GM19193 (cell line): ENCODE results near the gene UBAP1.

Source experiments
- POLR2A ChIP-seq: IDR thresholded peaks from 4 replicates; pipeline ENCODE4 v1.6.1; 2011; ENCODE audit not compliant: insufficient read depth, insufficient read length; ENCODE audit errors: extremely low read depth

UBAP1 gene

DNA sequence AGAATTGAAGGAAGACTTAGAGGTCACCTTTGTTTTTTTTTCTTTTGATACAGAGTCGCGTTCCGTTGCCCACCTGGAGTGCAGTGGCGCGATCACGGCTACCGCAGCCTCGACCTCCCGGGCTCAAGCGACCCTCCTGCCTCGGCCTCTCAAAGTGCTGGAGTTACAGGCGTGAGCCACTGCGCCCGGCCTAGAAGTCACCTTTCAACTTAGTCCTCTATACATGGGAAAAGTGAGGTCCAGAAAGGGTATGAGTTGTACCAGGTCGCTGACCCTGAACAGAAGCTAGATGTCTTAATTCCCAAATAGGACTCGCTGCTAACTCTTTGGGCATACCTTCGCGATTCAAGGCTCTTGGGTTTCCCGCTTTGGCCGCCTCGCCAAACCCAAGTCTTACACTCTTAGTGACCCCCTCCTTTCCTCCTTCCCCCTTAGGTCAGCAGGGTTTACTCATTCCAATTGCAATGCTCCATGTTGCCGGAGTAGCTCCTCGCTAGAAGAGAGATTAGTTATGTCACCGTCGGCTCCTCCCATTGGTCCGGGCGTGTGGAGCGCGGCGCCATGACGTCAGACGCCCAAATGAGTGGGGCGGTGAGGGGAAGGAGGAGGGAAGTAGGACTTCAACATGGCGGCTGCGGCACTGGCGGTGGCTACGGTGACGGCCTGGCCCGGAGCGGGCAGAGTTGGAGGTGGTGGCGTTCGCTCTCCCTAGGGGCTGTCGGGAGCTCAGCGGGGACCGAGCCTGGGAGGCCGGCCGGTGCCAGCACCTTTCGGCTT, at the start of gene UBAP1:
UBAP1 (plus strand) TSS at position 608 of the 777 bp plus-strand sequence. CDS start 41,872 bp downstream, outside the sequence.
- TF ChIP-seq POLR2A, result peak; percentile 87

- TF ChIP-seq POLR2A, result no peak
These were observed 47.3 kb upstream of the UBAP1 start for GRCh38 chr9:34131571-34131970.

DNA sequence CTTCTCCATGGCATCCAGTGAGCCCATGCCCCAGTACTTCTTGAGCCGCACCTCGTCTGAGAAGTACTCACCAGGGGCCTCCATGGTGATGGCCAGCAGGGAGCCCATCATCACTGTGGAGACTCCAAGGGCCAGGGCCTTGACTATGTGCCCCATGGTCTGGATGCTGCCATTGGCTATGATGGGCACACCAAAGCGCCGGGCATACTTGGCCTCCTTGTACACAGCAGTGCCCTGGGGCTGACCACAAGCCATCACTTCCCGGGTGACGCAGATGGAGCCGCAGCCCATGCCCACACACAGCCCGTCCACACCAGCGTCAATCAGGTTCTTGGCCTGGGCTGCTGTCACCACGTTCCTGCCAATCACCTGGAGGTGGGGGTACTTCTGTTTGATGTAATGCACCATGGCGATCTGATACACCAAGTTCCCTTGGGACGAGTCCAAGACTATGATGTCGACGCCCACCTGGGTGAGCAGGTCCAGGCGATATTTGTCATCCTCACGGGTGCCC, 45.4 kb upstream of the UBAP1 start:
- no peak for TF ChIP-seq POLR2A

DNA sequence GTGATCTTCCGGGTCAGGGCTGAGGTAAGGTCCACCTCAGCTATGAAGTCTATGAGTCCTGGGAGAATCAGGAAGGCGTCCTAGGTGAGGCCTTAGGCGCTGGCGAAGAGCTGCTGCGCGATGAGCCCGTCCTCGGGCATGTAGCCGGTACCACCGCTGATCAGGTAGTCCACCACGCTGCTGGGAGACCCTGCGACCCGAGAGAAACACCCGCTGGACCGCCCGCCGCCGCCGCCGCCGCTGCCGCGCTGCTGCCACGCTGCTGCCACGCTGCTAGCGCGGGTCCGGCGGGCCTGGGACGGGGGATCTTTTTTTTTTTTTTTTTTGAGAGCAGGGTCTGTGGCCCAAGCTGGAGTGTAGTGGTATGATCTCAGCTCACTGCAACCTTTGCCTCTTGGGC, 44.3 kb upstream of the UBAP1 start:
- no peak for TF ChIP-seq POLR2A

GRCh38 chr9:34139477-34140146, 39.2 kb upstream of the UBAP1 start:
- TF ChIP-seq POLR2A, result no peak

GRCh38 chr9:34140853-34141252, 38.0 kb upstream of the UBAP1 start:
- no peak for TF ChIP-seq POLR2A

- TF ChIP-seq POLR2A, result no peak
These were observed 35.7 kb upstream of the UBAP1 start for GRCh38 chr9:34143116-34143515.

DNA sequence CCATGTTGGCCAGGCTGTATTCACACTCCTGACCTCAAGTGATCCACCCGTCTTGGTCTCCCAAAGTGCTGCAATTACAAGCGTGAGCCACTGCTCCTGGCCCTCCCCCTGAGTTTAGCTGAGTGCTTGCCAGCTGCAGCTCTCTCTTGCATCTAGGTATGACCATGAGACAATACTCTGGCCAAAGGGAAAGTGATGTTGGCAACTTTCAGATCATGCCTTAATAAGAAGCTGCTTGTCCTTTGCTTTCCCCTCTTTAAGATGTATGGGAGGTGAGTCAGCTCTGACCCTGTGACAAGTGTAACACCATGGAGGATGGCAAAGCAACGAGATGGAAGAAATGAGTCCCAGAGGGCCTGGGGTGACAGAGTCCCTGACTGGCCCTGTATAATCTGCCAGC, 33.7 kb upstream of the UBAP1 start:
- no peak for TF ChIP-seq POLR2A

DNA sequence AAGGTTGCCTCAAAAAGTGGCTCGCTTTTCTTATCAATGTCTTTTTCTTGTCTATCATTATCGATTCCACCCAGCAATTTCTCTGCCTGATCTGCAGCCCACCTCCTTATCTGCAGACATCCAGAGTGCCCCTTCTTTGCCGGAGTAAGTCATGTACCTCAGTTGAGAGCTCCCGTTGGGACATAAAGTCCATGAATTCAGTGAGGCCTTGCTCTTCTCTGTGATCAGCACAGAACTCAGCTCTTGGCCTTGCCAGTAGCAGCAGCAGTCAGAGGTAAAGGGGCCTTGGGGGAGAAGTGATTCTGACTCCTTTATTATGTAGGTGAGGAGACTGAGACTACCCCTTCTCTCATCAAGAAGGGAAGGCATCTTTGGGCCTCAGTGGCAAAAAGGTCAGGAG, 27.4 kb upstream of the UBAP1 start:
- no peak for TF ChIP-seq POLR2A

- no peak for TF ChIP-seq POLR2A
These were observed 24.8 kb upstream of the UBAP1 start for GRCh38 chr9:34154057-34154456.

DNA sequence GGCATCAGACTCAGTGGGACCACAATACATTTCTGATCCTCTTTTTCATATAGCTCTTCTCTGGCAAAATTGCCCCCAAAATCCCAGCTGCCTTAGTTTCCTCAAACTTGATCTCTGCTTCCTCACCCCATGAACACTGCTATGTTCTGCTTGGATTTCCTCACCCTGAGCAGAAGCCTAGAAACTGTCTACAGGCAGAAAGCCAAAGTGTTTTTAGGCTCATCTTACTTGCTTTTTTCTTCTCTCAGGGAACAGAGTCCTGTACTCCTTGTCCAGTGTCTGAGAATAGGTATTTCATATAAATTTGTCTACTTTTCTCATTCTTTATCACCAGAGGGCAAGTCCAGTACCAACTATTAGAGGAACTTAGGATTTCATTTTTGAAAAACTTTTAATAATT, 21.5 kb upstream of the UBAP1 start:
- TF ChIP-seq POLR2A, result no peak

GRCh38 chr9:34157898-34158297, 20.9 kb upstream of the UBAP1 start:
- no peak for TF ChIP-seq POLR2A

- no peak for TF ChIP-seq POLR2A
These were observed 20.4 kb upstream of the UBAP1 start for GRCh38 chr9:34158362-34158869.

- TF ChIP-seq POLR2A, result no peak
These were observed 15.4 kb upstream of the UBAP1 start for GRCh38 chr9:34163434-34163833.

- TF ChIP-seq POLR2A, result no peak
These were observed 9.7 kb upstream of the UBAP1 start for GRCh38 chr9:34169125-34169524.

- no peak for TF ChIP-seq POLR2A
These were observed 8.4 kb upstream of the UBAP1 start for GRCh38 chr9:34170237-34170991.
